Measurements from ENCODE around the gene DDX42. TPM values are rescaled to one million over a fixed set of nuclear protein-coding genes. Genes with fewer than 3 reads are reported as not detected.

Gene DDX42
- total and polyA plus RNA-seq, 2 donors from 2014 or later, result 38.6 to 104 TPM

GRCh38 chr17:63773272-63774140 lies 464 bp upstream of the DDX42 start, which contains the start of gene CCDC47:
Gene CCDC47 (minus strand): TSS chr17:63773597. CDS start chr17:63766175, 7,422 bp downstream.
- Histone ChIP-seq H3K4me3 (ENCODE audit: low read length in 3 of 3) (peak within 1 kb of the TSS; percentile 90 to 98 (median 97)), H3K36me3 (ENCODE audit: control insufficient read depth in 2 of 3, insufficient read depth in 3 of 3, low read length in 3 of 3) (peaks cover 0 to 3% (median 0%) of the 10 kb centered on the region in 3 donors), H3K9ac (ENCODE audit: low read length in 3 of 3) (peak within 1 kb of the TSS; percentile 91 to 97 (median 93)), H3K27ac (ENCODE audit: low read depth in 2 of 2, low read length in 2 of 2) (peak within 1 kb of the TSS; percentile 98 to 99), H3K4me1 (ENCODE audit: control insufficient read depth in 2 of 3, insufficient read depth in 2 of 3, low read depth in 1 of 3, low read length in 3 of 3) (peaks cover 0 to 13% (median 6%) of the 10 kb centered on the region in 3 donors), H3K9me3 (ENCODE audit: control insufficient read depth in 2 of 3, insufficient read depth in 1 of 3, low read length in 3 of 3) (no peaks in the 10 kb centered on the region), H3K27me3 (ENCODE audit: control insufficient read depth, insufficient read depth, low read length) (no peaks in the 10 kb centered on the region)
- peak; percentile 99 to 100 (median 100) for DNase-seq
- intact Hi-C loops (cut with DNase I), result no loop called here
- FAIRE-seq, result peak; percentile 87
- TF ChIP-seq, protein P1, sequence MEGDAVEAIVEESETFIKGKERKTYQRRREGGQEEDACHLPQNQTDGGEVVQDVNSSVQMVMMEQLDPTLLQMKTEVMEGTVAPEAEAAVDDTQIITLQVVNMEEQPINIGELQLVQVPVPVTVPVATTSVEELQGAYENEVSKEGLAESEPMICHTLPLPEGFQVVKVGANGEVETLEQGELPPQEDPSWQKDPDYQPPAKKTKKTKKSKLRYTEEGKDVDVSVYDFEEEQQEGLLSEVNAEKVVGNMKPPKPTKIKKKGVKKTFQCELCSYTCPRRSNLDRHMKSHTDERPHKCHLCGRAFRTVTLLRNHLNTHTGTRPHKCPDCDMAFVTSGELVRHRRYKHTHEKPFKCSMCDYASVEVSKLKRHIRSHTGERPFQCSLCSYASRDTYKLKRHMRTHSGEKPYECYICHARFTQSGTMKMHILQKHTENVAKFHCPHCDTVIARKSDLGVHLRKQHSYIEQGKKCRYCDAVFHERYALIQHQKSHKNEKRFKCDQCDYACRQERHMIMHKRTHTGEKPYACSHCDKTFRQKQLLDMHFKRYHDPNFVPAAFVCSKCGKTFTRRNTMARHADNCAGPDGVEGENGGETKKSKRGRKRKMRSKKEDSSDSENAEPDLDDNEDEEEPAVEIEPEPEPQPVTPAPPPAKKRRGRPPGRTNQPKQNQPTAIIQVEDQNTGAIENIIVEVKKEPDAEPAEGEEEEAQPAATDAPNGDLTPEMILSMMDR (IDR thresholded peaks at IDR 0.05; ENCODE audit: borderline replicate concordance, extremely low read depth, insufficient read depth), result no peak

DNA sequence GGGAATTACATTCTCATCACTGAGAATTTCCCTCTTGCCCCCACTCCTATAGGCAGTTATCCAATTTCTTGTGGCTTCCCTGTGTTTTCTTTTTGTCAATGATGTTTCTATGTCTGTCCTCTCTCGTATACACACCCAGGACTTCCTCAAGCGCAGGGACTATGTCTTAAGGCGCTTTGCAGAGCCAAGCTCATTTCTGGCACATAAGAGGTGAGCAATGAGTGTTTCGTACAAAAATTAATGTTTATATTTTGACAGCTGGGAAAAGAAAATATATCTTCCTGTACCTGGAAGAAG lies 947 bp downstream of the DDX42 start:
- Histone ChIP-seq H3K4me3 (ENCODE audit: low read length in 3 of 3) (peak overlapping the region; percentile 90 to 94 (median 94)), H3K27me3 (ENCODE audit: control insufficient read depth, insufficient read depth, low read length) (no peaks in the 10 kb centered on the region), H3K27ac (ENCODE audit: low read depth in 2 of 2, low read length in 2 of 2) (peak overlapping the region in 1 of 2 donors; percentile 99), H3K9ac (ENCODE audit: low read length in 3 of 3) (peak overlapping the region; percentile 68 to 93 (median 91)), H3K9me3 (ENCODE audit: control insufficient read depth in 2 of 3, insufficient read depth in 1 of 3, low read length in 3 of 3) (no peaks in the 10 kb centered on the region), H3K36me3 (ENCODE audit: control insufficient read depth in 2 of 3, insufficient read depth in 3 of 3, low read length in 3 of 3) (peaks cover 0 to 6% (median 6%) of the 10 kb centered on the region in 3 donors), H3K4me1 (ENCODE audit: control insufficient read depth in 2 of 3, insufficient read depth in 2 of 3, low read depth in 1 of 3, low read length in 3 of 3) (peaks cover 0 to 13% (median 6%) of the 10 kb centered on the region in 3 donors)
- TF ChIP-seq, protein P1 (IDR thresholded peaks at IDR 0.05; ENCODE audit: borderline replicate concordance, extremely low read depth, insufficient read depth), result no peak
- intact Hi-C loops (cut with DNase I), result no loop called here
- DNase-seq (peak in 2 of 5 donors; percentile 12 to 27), FAIRE-seq (no peak)

DNA sequence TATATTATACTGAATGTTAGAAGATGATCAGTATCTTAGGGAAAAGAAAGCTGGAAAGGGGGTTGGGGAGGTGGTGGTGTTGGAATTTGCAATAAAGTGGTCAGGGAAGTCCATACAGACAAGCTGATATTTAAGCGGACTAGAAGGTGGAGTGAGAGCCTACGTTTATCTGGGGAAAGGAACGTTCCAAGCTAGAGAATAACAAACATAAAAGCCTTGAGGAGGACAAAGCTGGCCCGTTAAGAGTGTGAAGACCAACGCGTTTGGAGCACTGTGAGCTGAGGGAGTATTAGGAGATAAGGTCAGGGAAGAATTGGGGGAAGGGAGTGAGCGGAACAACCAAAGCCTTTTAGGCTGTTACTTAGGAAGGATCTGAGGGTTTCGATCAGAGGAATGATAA lies 1.4 kb downstream of the DDX42 start:
- DNase-seq (peak in 1 of 5 donors; percentile 2), FAIRE-seq (no peak)
- TF ChIP-seq, protein P1 (IDR thresholded peaks at IDR 0.05; ENCODE audit: borderline replicate concordance, extremely low read depth, insufficient read depth), result no peak
- H3K27me3 ChIP-seq (ENCODE audit: control insufficient read depth, insufficient read depth, low read length), result no peaks in the 10 kb centered on the region
- intact Hi-C loops (cut with DNase I), result no loop called here
- H3K9ac ChIP-seq (ENCODE audit: low read length in 3 of 3), result peak overlapping the region; percentile 68 to 93 (median 91)
- H3K4me3 ChIP-seq (ENCODE audit: low read length in 3 of 3), result peak overlapping the region; percentile 90 to 94 (median 94)
- H3K4me1 ChIP-seq (ENCODE audit: control insufficient read depth in 2 of 3, insufficient read depth in 2 of 3, low read depth in 1 of 3, low read length in 3 of 3), result peaks cover 0 to 13% (median 6%) of the 10 kb centered on the region in 3 donors
- H3K9me3 ChIP-seq (ENCODE audit: control insufficient read depth in 2 of 3, insufficient read depth in 1 of 3, low read length in 3 of 3), result no peaks in the 10 kb centered on the region
- no peak overlapping the region for H3K27ac ChIP-seq (ENCODE audit: low read depth in 2 of 2, low read length in 2 of 2)
- peaks cover 0 to 6% (median 6%) of the 10 kb centered on the region in 3 donors for H3K36me3 ChIP-seq (ENCODE audit: control insufficient read depth in 2 of 3, insufficient read depth in 3 of 3, low read length in 3 of 3)

Measured in kidney (tissue), 14 donors.